ENCODE measurements around the gene TIGD1. TPM values are rescaled to one million over a fixed set of nuclear protein-coding genes. Genes with fewer than 3 reads are reported as not detected.

Gene TIGD1
- total and polyA plus RNA-seq, 11 donors = 0.99 to 3.8 (median 1.6) TPM

DNA sequence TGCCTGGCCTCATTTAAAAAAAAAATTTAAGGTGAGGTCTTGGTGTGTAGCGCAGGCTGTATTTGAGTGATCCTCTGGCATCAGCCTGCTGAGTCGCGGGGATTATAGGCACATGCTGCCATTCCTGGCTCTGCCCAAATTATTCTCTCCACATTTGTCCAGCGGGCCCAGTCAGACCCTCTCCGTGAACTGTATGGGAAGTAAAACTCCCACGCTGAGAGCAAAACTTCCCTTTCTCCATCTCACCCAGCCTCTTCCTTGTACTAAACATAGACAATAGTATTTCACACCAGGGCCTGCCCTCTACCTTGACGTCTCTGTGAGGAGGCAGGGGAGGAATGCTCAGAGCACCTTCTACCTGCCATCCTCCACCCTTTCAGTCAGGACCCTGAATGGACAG lies 37.2 kb upstream of the TIGD1 start:
- Histone ChIP-seq H3K4me1 (peaks cover 0 to 13% (median 6%) of the 10 kb centered on the region in 12 donors), H3K27ac (no peak overlapping the region), H3K36me3 (peaks cover 0 to 18% (median 9%) of the 10 kb centered on the region in 9 donors), H3K4me3 (no peak overlapping the region), H3K9me3 (peaks cover 0 to 10% (median 0%) of the 10 kb centered on the region in 12 donors), H3K27me3 (no peaks in the 10 kb centered on the region)
- intact Hi-C loops (cut with DNase I) = no loop called here
- ATAC-seq (no peak), DNase-seq (no peak)
- 76 to 82% (median 79%) methylated on average over 7 of the region's 7 CpGs for WGBS, 4 donors
- TF ChIP-seq, protein P1, sequence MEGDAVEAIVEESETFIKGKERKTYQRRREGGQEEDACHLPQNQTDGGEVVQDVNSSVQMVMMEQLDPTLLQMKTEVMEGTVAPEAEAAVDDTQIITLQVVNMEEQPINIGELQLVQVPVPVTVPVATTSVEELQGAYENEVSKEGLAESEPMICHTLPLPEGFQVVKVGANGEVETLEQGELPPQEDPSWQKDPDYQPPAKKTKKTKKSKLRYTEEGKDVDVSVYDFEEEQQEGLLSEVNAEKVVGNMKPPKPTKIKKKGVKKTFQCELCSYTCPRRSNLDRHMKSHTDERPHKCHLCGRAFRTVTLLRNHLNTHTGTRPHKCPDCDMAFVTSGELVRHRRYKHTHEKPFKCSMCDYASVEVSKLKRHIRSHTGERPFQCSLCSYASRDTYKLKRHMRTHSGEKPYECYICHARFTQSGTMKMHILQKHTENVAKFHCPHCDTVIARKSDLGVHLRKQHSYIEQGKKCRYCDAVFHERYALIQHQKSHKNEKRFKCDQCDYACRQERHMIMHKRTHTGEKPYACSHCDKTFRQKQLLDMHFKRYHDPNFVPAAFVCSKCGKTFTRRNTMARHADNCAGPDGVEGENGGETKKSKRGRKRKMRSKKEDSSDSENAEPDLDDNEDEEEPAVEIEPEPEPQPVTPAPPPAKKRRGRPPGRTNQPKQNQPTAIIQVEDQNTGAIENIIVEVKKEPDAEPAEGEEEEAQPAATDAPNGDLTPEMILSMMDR (IDR thresholded peaks at IDR 0.05) = no peak
- no peak for TF ChIP-seq POLR2A (IDR thresholded peaks at IDR 0.05)

DNA sequence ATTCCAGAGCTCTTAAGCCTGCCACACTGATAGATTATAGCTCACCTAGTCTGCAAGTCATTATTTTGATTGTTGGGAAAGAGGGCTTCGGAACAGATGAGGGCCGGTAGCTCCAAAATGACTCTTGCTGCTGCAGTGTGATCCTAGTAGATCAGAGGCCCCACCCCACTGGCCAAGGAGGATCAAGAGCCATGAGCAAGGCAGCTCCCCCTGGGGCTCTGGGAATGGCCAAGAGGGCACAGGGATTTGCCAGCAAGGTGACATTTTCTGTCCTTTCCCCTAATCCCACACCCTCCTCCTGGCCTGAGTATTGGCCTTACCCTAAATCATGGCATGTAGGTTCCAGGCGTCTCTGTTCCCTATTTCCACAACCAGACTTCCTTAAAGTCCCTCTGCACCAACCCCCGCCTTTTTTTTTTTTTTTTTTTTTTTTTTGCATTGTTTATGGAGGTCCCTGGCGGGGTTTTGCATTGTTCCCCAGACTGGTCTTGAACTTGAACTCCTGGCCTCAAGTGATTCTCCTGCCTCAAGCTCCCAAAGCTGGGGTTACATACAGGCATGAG lies 36.7 kb upstream of the TIGD1 start:
- intact Hi-C loops (cut with DNase I) = no loop called here
- TF ChIP-seq POLR2A (IDR thresholded peaks at IDR 0.05) = no peak
- TF ChIP-seq, protein P1 (IDR thresholded peaks at IDR 0.05) = no peak
- Histone ChIP-seq H3K27me3 (no peaks in the 10 kb centered on the region), H3K4me3 (no peak overlapping the region), H3K36me3 (peaks cover 0 to 23% (median 14%) of the 10 kb centered on the region in 9 donors), H3K4me1 (peaks cover 0 to 13% (median 6%) of the 10 kb centered on the region in 12 donors), H3K9me3 (peaks cover 0 to 10% (median 0%) of the 10 kb centered on the region in 12 donors), H3K27ac (no peak overlapping the region)
- no peak for ATAC-seq
- DNase-seq = no peak
- 76 to 88% (median 82%) methylated on average over 5 of the region's 5 CpGs for WGBS, 4 donors

DNA sequence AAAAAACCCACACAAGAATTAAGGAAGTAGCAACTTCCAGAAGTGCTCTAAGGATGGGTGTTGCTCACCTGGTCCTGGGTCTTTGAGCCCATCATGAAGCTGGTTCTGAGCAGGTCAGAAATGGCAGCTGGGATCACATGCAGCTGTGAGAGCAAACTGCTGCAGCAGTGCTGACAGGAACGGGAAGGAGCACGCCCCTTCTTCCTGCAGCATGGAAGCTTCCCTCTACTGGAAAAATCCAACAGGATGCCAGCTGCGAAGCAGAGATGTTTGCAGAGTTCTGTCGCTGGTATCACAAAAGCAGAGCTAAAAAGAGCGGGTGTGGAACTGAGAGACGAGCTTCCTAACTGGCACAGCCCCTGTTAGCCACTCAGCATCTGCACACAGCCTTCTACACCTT lies 33.9 kb upstream of the TIGD1 start:
- Histone ChIP-seq H3K9me3 (peaks cover 0 to 10% (median 0%) of the 10 kb centered on the region in 12 donors), H3K27me3 (no peaks in the 10 kb centered on the region), H3K36me3 (peaks cover 0 to 40% (median 31%) of the 10 kb centered on the region in 9 donors), H3K27ac (no peak overlapping the region), H3K4me3 (no peak overlapping the region), H3K4me1 (peaks cover 0 to 11% (median 4%) of the 10 kb centered on the region in 12 donors)
- DNase-seq (no peak), ATAC-seq (no peak)
- TF ChIP-seq, protein P1 (IDR thresholded peaks at IDR 0.05) = no peak
- no peak for TF ChIP-seq POLR2A (IDR thresholded peaks at IDR 0.05)
- intact Hi-C loops (cut with DNase I) = no loop called here
- 60 to 67% (median 63%) methylated on average over 6 of the region's 6 CpGs for WGBS, 4 donors

DNA sequence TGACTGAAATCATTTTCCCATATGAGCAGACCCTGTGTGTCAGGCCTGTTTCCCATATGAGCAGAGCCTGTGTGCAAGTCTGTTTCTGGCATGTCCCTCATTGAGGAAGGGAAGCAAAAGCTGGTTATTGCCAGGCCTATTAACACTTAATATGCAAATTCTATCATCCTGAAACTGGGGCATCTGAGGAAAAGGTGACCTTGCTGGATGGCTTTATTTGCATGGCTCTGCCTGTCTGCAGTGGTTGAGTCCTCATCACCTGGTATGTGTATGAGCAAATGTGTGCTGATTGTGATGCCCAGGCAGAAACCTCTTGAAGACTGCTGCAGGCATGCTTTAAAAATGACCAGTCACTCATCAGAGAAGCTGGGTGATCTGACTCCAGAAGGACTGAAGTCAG lies 31.4 kb upstream of the TIGD1 start:
- ATAC-seq = no peak
- H3K36me3 ChIP-seq = peaks cover 0 to 47% (median 39%) of the 10 kb centered on the region in 9 donors
- DNase-seq = no peak
- no peaks in the 10 kb centered on the region for H3K27me3 ChIP-seq
- H3K9me3 ChIP-seq = peaks cover 0 to 10% (median 0%) of the 10 kb centered on the region in 12 donors
- peaks cover 0 to 3% (median 0%) of the 10 kb centered on the region in 12 donors for H3K4me1 ChIP-seq
- H3K4me3 ChIP-seq = no peak overlapping the region
- TF ChIP-seq, protein P1 (IDR thresholded peaks at IDR 0.05) = no peak
- TF ChIP-seq POLR2A (IDR thresholded peaks at IDR 0.05) = no peak
- no peak overlapping the region for H3K27ac ChIP-seq
- intact Hi-C loops (cut with DNase I) = no loop called here
